ENCODE measurements around the gene MINDY3.

The MINDY3 gene

GRCh38 chr10:15805395-15806058 is 54.8 kb downstream of the MINDY3 start:
- no peak for DNase-seq (ENCODE audit: low spot score)

GRCh38 chr10:15804109-15804508 is 56.2 kb downstream of the MINDY3 start:
- DNase-seq (ENCODE audit: low spot score): no peak

- no peak for DNase-seq (ENCODE audit: low spot score)
Observed at GRCh38 chr10:15802375-15802949, 57.8 kb downstream of the MINDY3 start.

- no peak for DNase-seq (ENCODE audit: low spot score)
Observed at GRCh38 chr10:15801641-15802040, 58.7 kb downstream of the MINDY3 start.

GRCh38 chr10:15801147-15801546 is 59.2 kb downstream of the MINDY3 start:
- no peak for DNase-seq (ENCODE audit: low spot score)

- DNase-seq (ENCODE audit: low spot score): no peak
Observed at GRCh38 chr10:15797346-15797745, 63.0 kb downstream of the MINDY3 start.

GRCh38 chr10:15796762-15797161 is 63.5 kb downstream of the MINDY3 start:
- DNase-seq (ENCODE audit: low spot score): no peak

- DNase-seq (ENCODE audit: low spot score): no peak
Observed at GRCh38 chr10:15796098-15796759, 64.1 kb downstream of the MINDY3 start.

GRCh38 chr10:15795036-15795792 is 65.1 kb downstream of the MINDY3 start:
- no peak for DNase-seq (ENCODE audit: low spot score)

GRCh38 chr10:15794569-15794968 is 65.7 kb downstream of the MINDY3 start:
- no peak for DNase-seq (ENCODE audit: low spot score)

GRCh38 chr10:15793664-15794063 is 66.6 kb downstream of the MINDY3 start:
- no peak for DNase-seq (ENCODE audit: low spot score)

- no peak for DNase-seq (ENCODE audit: low spot score)
Observed at GRCh38 chr10:15792777-15793176, 67.5 kb downstream of the MINDY3 start.

- no peak for DNase-seq (ENCODE audit: low spot score)
Observed at GRCh38 chr10:15791816-15792524, 68.3 kb downstream of the MINDY3 start.

GRCh38 chr10:15789793-15790525 is 70.3 kb downstream of the MINDY3 start:
- no peak for DNase-seq (ENCODE audit: low spot score)

GRCh38 chr10:15787426-15787825 is 72.9 kb downstream of the MINDY3 start:
- no peak for DNase-seq (ENCODE audit: low spot score)

- DNase-seq (ENCODE audit: low spot score): no peak
Observed at GRCh38 chr10:15784662-15785300, 75.5 kb downstream of the MINDY3 start.

GRCh38 chr10:15783941-15784636 is 76.2 kb downstream of the MINDY3 start:
- no peak for DNase-seq (ENCODE audit: low spot score)

- no peak for DNase-seq (ENCODE audit: low spot score)
Observed at GRCh38 chr10:15782851-15783250, 77.5 kb downstream of the MINDY3 start.

- DNase-seq (ENCODE audit: low spot score): no peak
Observed at GRCh38 chr10:15781381-15781960, 78.8 kb downstream of the MINDY3 start.
